ENCODE results near the gene NADSYN1. TPM values are rescaled to one million over a fixed set of nuclear protein-coding genes. Genes with fewer than 3 reads are reported as not detected.

The NADSYN1 gene
- total RNA-seq, 1 experiment from 2014 or later: 58.2 TPM

- no peaks in the 10 kb centered on the region for H3K27me3 ChIP-seq (ENCODE audit: insufficient read depth, low read length)
- peaks cover 12% of the 10 kb centered on the region in 2 experiments; a peak in 2 of 4 replicates for H3K36me3 ChIP-seq (ENCODE audit: control insufficient read depth in 1 of 2, insufficient read depth in 2 of 2, low read length in 2 of 2)
- no peaks in the 10 kb centered on the region for H3K79me2 ChIP-seq (ENCODE audit: insufficient read depth, low read length)
- H3K27ac ChIP-seq (ENCODE audit: low read depth, low read length): no peak overlapping the region
- TF ChIP-seq YY1 (IDR thresholded peaks at IDR 0.05; ENCODE audit: extremely low read depth, insufficient replicate concordance, low read depth, low read length): no peak
- TF ChIP-seq CTCF (IDR thresholded peaks at IDR 0.05 in 2 of 3, conservative IDR thresholded peaks at IDR 0.05 in 1 of 3; ENCODE audit: borderline replicate concordance in 1 of 3, insufficient read depth in 1 of 3, low read depth in 2 of 3, low read length in 2 of 3): no peak
- no peak for TF ChIP-seq POLR2A (IDR thresholded peaks at IDR 0.05; ENCODE audit: borderline replicate concordance, extremely low read depth, insufficient read depth, insufficient read length)
- no peak overlapping the region for H3K9ac ChIP-seq (ENCODE audit: low read length)
- no peak overlapping the region for H2AFZ ChIP-seq (ENCODE audit: low read depth, low read length, poor library complexity, severe bottlenecking)
- H3K4me1 ChIP-seq (ENCODE audit: control insufficient read depth in 1 of 2, insufficient read depth in 2 of 2, low read length in 2 of 2): no peaks in the 10 kb centered on the region
- DNase-seq (ENCODE audit: low read depth, low spot score): no peak
- ATAC-seq: no peak
- H3K4me3 ChIP-seq (replicated peaks in 1 of 2; ENCODE audit: low read depth in 1 of 2, low read length in 2 of 2): no peak overlapping the region
- H3K4me2 ChIP-seq (ENCODE audit: low read length): no peak overlapping the region
- ChIA-PET CTCF (no interaction called here), RAD21 (ENCODE audit: low non-redundant PET in 1 of 2, low total read pairs in 2 of 2, uncharacterized antibody in 2 of 2, unreplicated experiment in 2 of 2) (no interaction called here), POLR2A (no interaction called here)
- no peaks in the 10 kb centered on the region for H3K9me3 ChIP-seq (ENCODE audit: control insufficient read depth in 1 of 2, insufficient read depth in 1 of 2, low read depth in 1 of 2, low read length in 2 of 2)
- no peaks in the 10 kb centered on the region for H3K9me2 ChIP-seq (ENCODE audit: insufficient read depth)
- no TSS peak for BruUV-seq (replicated peaks)
- no peaks in the 10 kb centered on the region for H4K20me1 ChIP-seq (ENCODE audit: insufficient read depth)
- intact Hi-C loops (cut with micrococcal nuclease): no loop called here
Observed at GRCh38 chr11:71482216-71482615, 29.2 kb downstream of the NADSYN1 start.

DNA sequence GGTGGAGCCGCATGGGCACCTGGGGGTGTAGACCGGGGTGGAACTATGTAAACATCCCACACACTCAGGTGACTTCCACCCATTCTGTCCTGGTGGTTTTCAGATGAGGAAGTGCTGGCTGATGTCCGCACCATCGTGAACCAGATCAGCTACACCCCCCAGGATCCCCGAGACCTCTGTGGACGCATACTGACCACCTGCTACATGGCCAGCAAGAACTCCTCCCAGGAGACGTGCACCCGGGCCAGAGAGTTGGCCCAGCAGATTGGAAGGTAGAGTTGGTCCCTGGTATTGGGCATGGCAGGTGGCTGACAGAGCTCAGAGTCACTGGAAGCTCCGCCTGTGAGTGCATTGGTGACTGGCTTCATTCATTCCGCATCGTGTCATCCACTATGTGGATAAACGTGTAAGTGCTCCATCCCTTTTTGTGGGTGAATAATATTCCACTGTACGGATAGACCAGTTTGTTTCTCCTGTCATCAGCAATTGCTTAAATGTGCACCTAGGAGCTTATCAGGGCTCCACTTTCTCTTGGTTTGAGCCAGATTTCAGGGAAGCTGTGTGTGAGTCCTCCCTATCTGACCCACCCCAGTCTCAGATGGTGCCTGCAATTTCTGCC lies 29.9 kb downstream of the NADSYN1 start:
- Histone ChIP-seq H3K79me2 (ENCODE audit: insufficient read depth, low read length) (no peaks in the 10 kb centered on the region), H3K36me3 (ENCODE audit: control insufficient read depth in 1 of 2, insufficient read depth in 2 of 2, low read length in 2 of 2) (peaks cover 12% of the 10 kb centered on the region in 2 experiments; a peak in 2 of 4 replicates), H3K27me3 (ENCODE audit: insufficient read depth, low read length) (no peaks in the 10 kb centered on the region), H2AFZ (ENCODE audit: low read depth, low read length, poor library complexity, severe bottlenecking) (no peak overlapping the region), H3K27ac (ENCODE audit: low read depth, low read length) (no peak overlapping the region), H4K20me1 (ENCODE audit: insufficient read depth) (no peaks in the 10 kb centered on the region), H3K4me2 (ENCODE audit: low read length) (no peak overlapping the region), H3K4me1 (ENCODE audit: control insufficient read depth in 1 of 2, insufficient read depth in 2 of 2, low read length in 2 of 2) (peaks cover 0 to 1% of the 10 kb centered on the region in 2 experiments; a peak in 1 of 4 replicates), H3K9me3 (ENCODE audit: control insufficient read depth in 1 of 2, insufficient read depth in 1 of 2, low read depth in 1 of 2, low read length in 2 of 2) (no peaks in the 10 kb centered on the region), H3K9ac (ENCODE audit: low read length) (no peak overlapping the region), H3K4me3 (replicated peaks in 1 of 2; ENCODE audit: low read depth in 1 of 2, low read length in 2 of 2) (no peak overlapping the region), H3K9me2 (ENCODE audit: insufficient read depth) (no peaks in the 10 kb centered on the region)
- ChIA-PET RAD21 (ENCODE audit: low non-redundant PET in 1 of 2, low total read pairs in 2 of 2, uncharacterized antibody in 2 of 2, unreplicated experiment in 2 of 2) (no interaction called here), POLR2A (no interaction called here), CTCF (no interaction called here)
- ATAC-seq (no peak), DNase-seq (ENCODE audit: low read depth, low spot score) (no peak)
- BruUV-seq (replicated peaks): no TSS peak
- TF ChIP-seq REST (IDR thresholded peaks at IDR 0.05; ENCODE audit: low read depth) (no peak), RAD21 (IDR thresholded peaks at IDR 0.05; ENCODE audit: low read depth) (no peak), ATF3 (IDR thresholded peaks at IDR 0.05) (no peak), CBX3 (IDR thresholded peaks at IDR 0.05; ENCODE audit: low read depth) (no peak)
- intact Hi-C loops (cut with micrococcal nuclease): no loop called here

Measured in HCT116 (cell line).